ENCODE results near the gene ARHGEF6. TPM values are rescaled to one million over a fixed set of nuclear protein-coding genes. Genes with fewer than 3 reads are reported as not detected.
A peak's percentile ranks its signal among the peaks of the same experiment; 100 is the strongest.

Gene ARHGEF6
- total RNA-seq, 1 donor from 2014 or later: 11.6 TPM

- DNase-seq (ENCODE audit: extremely low read depth, low read depth, low spot score): no peak
Measured at GRCh38 chrX:136708348-136708747, 72.4 kb downstream of the ARHGEF6 start.

GRCh38 chrX:136697156-136697555 lies 83.6 kb downstream of the ARHGEF6 start:
- no peak for DNase-seq (ENCODE audit: extremely low read depth, low read depth, low spot score)

GRCh38 chrX:136694431-136695087 lies 86.2 kb downstream of the ARHGEF6 start:
- DNase-seq (ENCODE audit: extremely low read depth, low read depth, low spot score): peak; percentile 9

GRCh38 chrX:136692271-136692670 lies 88.5 kb downstream of the ARHGEF6 start:
- no peak for DNase-seq (ENCODE audit: extremely low read depth, low read depth, low spot score)

- no peak for DNase-seq (ENCODE audit: extremely low read depth, low read depth, low spot score)
Measured at GRCh38 chrX:136691028-136691809, 89.5 kb downstream of the ARHGEF6 start.

GRCh38 chrX:136689436-136689835 lies 91.3 kb downstream of the ARHGEF6 start:
- no peak for DNase-seq (ENCODE audit: extremely low read depth, low read depth, low spot score)

GRCh38 chrX:136687457-136687856 lies 93.3 kb downstream of the ARHGEF6 start:
- DNase-seq (ENCODE audit: extremely low read depth, low read depth, low spot score): no peak

GRCh38 chrX:136684120-136684519 lies 96.6 kb downstream of the ARHGEF6 start:
- no peak for DNase-seq (ENCODE audit: extremely low read depth, low read depth, low spot score)

- no peak for DNase-seq (ENCODE audit: extremely low read depth, low read depth, low spot score)
Measured at GRCh38 chrX:136679531-136679930, 101.2 kb downstream of the ARHGEF6 start.

- no peak for DNase-seq (ENCODE audit: extremely low read depth, low read depth, low spot score)
Measured at GRCh38 chrX:136674270-136674985, 106.3 kb downstream of the ARHGEF6 start.

- no peak for DNase-seq (ENCODE audit: extremely low read depth, low read depth, low spot score)
Measured at GRCh38 chrX:136671006-136671610, 109.6 kb downstream of the ARHGEF6 start.

- no peak for DNase-seq (ENCODE audit: extremely low read depth, low read depth, low spot score)
Measured at GRCh38 chrX:136667446-136668168, 113.1 kb downstream of the ARHGEF6 start.

GRCh38 chrX:136666088-136666487 lies 114.6 kb downstream of the ARHGEF6 start:
- DNase-seq (ENCODE audit: extremely low read depth, low read depth, low spot score): no peak

GRCh38 chrX:136665258-136665900 lies 115.4 kb downstream of the ARHGEF6 start:
- no peak for DNase-seq (ENCODE audit: extremely low read depth, low read depth, low spot score)

- DNase-seq (ENCODE audit: extremely low read depth, low read depth, low spot score): no peak
Measured at GRCh38 chrX:136662976-136663375, 117.8 kb downstream of the ARHGEF6 start.

- DNase-seq (ENCODE audit: extremely low read depth, low read depth, low spot score): no peak
Measured at GRCh38 chrX:136662104-136662503, 118.6 kb downstream of the ARHGEF6 start.

- DNase-seq (ENCODE audit: extremely low read depth, low read depth, low spot score): no peak
Measured at GRCh38 chrX:136660896-136661295, 119.8 kb downstream of the ARHGEF6 start.

- DNase-seq (ENCODE audit: extremely low read depth, low read depth, low spot score): no peak
Measured at GRCh38 chrX:136659174-136659573, 121.6 kb downstream of the ARHGEF6 start.

- DNase-seq (ENCODE audit: extremely low read depth, low read depth, low spot score): no peak
Measured at GRCh38 chrX:136658151-136658550, 122.6 kb downstream of the ARHGEF6 start.

- no peak for DNase-seq (ENCODE audit: extremely low read depth, low read depth, low spot score)
Measured at GRCh38 chrX:136656361-136656964, 124.3 kb downstream of the ARHGEF6 start.
